Stimulated activated CD8-positive, alpha-beta memory T cell treated with anti-CD3 and anti-CD28 coated beads, Interleukin-15, amount 100 ng/mL, for 1 hour (primary cell): ENCODE measurements around the gene PCYOX1L.

Experiments
- DNase-seq: peaks from one replicate; pipeline ENCODE4 v3.0.0-alpha.2; 2020; ENCODE audit warnings: low read depth

The PCYOX1L gene

GRCh38 chr5:149407323-149408251 is 49.7 kb downstream of the PCYOX1L start:
- no peak for DNase-seq

DNA sequence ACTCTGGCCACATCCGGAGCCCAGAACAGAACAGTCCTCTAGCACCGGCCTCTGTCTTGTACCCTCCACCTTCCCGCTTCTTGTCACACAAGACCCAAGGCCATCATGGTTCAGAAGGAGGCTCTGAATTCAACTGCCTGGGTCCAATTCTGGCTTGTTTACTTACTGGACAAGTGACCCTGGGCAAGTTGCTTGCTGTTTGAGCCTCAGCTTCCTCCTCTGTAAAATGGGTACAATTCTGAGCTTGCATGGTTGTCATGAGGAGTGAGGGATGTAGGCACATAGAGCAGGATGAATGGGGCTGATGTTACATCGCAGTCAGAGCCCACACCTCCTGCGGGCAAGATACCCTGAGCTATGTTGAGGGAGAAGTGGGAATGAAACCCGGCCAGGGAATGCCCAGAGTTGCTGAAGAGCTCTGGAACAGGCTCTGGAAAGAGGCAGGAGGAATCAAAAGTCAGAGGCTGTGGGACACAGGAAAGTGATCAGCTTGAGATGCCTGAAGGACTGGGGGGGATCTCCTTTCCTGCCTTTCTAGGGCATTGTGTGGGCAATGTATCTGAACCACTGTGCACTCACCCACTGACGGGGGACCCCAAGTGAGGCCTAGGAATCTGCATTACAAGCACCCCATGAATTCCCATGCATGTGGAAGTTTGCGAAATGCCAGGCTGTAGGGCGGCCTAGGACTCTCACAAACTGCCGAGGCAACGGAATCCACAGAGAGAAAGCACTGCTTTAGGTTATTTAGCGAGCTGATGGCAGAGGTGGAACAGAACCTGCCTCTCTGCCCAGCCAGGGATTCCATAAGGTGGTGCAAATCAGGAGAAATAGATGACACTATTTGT is 50.6 kb downstream of the PCYOX1L start:
- no peak for DNase-seq

DNA sequence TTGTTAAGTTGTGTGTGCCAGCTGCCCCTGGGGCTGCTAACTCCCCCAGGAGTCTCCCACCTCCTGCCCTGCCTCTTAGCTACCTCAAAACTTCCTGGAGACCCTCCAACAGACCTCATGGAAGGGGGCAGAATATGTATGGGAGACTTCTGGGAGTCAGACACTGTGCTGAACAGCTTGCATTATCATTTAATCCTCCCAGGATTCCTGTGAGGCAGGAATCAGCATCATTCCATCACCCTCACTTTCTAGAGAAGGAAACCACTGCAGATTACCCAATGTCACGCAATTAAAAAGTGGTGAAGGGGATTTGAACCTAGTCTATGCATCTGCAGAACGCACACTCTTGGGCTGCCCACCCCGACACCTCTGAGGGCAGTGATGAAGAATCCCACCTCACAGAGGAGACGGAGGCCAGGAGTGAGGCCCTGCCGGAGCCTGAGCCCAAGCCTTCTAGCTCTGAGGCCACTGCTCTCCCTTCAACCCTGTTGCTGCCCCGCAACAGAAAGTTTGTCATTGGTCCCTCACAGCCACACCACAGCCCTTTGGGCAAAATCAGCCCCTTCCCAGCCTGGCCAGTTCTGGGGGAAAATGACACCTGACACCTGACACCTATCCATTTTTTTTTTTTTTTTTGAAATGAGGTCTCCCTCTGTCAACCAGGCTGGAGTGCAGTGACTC is 51.6 kb downstream of the PCYOX1L start:
- no peak for DNase-seq

DNA sequence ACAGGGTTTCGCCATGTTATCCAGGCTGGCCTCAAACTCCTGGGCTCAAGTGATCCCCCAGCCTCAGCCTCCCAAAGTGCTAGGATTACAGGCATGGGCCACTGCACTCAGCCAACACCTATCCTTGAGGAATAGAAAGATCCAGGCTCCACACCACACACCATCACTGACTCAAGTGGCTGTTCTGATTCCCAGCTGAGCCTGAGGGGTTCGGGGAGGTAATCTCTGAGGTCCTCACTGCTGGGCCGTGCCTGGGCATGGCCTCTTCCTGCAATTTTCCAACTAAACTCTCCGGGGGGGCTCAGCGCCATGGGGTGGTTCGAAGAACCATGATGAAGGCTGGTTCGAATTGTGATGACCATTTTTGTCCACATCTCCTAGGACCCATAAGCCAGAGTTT is 52.2 kb downstream of the PCYOX1L start:
- no peak for DNase-seq

DNA sequence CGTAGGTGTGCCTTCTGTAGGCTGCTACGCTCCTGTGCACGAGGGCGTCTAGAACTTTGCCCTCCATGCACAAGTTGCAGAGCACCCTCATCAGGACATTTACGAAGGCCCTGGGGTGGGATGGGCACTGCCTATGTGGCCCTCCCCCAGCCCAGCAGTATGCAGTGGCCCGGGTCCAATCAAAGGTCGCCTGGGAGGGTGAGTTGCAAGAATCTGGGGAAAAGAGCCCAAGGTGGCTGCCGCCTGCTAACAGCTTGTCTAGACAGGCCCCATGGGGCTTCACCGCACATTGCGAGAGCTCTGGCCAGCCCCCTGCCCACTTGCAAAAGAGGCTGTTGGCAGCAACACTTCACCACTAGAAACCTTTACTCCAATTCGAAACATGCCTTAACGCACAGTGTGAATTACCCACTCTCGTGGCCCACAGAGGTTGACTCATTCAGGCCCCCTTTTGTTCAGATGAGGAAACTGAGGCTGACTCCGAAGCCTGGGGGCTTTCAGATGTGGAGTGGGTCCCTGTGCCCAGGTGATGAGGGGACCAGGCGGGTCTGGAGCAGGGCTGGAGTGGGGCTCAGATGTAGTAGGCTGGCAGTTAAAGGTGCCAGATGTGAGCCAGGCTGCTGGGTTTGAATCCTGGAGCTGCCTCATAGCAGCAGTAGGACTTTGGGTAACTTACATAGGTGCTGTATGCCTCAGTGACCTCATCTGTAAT is 53.0 kb downstream of the PCYOX1L start:
- no peak for DNase-seq

GRCh38 chr5:149411738-149412519 is 54.1 kb downstream of the PCYOX1L start:
- no peak for DNase-seq

GRCh38 chr5:149412783-149413476 is 55.1 kb downstream of the PCYOX1L start:
- DNase-seq, result no peak

DNA sequence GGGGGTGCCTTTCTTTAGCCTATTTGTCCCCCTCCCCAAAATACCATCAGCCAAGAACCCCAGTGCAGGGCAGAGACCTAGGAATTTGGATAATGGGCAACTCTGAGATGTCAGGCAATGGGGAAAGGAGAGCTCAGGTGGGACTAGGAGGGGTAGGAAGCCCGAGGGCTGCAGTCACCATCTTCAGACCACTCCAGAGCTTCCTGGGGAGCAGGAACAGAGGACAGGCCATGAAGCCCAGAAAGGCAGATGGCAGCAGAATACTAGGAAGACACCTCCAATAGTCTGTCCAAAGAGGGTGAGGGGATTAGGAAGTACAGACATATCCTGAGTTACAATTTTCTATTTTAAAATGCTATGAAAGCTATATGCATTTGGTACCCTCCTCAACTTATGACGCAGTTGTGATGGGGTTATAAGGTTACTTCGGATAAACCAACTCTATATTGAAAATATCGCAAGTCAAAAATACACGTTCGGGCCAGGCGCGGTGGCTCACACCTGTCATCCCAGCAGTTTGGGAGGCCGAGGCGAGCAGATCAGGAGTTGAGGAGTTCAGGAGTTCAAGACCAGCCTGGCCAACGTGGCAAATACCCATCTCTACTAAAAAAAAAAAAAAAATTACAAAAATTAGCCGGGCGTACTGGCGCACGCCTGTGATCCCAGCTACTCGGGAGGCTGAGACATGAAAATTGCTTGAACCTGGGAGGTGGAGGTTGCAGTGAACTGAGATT is 55.8 kb downstream of the PCYOX1L start:
- DNase-seq, result no peak

DNA sequence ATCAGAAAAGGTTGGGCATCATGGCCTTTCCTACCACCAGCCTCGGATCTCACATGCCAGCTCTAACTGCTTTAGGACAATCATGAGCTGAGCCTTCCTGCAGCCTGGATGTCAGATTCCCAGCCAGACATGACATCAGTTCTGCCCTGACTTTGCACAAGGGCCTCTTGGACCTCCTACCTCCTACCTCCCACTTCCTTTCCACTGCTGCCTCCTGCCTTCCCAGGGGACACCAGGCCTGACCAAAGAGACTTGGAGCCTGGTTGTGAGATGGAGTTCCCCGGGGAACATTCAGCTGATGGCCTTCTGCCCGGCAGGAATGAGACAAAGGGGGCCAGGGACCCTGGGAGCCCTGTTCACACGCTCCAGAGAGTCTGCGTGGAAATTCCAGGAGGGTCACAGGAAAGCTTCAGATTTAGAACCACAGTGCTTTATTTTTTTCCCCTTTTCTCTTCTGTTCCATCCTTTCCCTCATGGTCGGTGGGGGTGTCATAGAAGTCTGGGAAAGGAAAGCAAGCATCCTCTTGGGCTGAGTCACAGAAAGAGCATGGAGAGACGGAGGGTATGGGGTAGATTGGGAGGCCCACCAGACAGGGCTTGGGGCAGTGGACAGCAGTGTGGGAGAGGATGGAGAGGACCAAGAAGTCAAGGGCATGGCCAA is 56.7 kb downstream of the PCYOX1L start:
- DNase-seq, result no peak

GRCh38 chr5:149415066-149415967 is 57.5 kb downstream of the PCYOX1L start:
- DNase-seq, result no peak

DNA sequence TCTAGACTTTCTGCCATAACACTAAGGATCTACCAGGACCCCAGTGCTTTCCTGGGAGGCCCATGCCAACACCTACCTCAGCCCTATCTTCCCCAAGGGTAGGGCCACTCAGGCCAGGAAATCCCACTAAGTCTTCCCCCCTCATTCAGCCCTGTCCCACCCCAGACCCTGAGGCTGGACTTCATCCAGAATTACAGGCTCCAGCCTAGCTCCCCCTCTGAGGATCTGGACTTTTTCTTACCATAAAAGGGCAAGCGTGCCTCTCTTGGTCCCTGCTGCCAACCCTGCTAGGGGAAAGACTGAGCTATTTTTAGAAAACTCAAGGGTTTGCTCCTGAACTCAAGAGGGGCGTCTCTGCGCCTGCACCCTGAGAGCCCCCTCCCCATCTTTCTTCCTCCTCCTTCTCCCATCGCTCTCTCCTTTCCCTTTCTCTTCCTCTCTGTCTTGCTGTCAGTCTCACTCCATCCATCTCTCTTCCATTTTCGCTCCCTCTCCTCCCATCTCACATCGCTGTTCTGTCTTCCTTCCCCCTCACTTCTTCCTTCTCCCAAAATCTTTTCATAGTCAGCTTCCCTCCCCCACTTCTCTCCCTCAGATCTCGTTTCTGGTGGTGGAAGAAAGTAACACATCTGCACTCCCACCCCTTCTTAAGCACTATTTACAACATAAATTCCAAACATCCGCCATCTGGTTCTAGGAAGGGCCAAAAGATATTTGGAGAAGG is 59.3 kb downstream of the PCYOX1L start:
- no peak for DNase-seq

DNA sequence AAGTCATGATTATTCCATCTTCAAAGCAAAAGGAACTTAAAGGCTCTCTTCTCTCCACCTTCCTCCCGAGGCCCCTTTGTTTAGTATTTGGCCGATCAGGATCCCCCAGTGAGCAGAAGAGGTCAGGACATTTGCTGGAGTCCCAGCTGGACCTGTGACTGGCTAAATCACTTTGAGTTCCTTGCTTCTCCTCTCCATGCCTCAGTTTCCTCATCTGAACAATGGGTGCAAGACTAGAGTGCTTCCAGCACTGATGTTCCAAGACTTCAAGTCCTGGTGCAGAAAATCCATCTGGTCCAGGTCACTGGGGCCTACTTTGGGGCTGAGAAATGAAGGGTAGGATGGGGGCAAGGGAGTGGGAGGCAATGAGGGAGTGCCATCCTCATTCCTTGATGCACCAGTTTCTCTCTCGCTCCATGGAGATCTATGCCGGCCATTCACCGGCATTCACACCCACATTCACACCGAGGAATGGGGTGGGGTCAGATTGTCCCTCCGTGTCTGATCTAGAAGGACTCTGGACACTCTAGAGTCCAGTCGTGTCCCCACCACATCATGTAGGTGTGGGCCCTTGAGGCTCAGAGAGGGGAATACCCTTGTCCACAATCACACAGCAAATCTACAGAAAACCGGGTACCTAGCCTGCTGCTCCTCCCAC is 60.0 kb downstream of the PCYOX1L start:
- DNase-seq, result no peak

DNA sequence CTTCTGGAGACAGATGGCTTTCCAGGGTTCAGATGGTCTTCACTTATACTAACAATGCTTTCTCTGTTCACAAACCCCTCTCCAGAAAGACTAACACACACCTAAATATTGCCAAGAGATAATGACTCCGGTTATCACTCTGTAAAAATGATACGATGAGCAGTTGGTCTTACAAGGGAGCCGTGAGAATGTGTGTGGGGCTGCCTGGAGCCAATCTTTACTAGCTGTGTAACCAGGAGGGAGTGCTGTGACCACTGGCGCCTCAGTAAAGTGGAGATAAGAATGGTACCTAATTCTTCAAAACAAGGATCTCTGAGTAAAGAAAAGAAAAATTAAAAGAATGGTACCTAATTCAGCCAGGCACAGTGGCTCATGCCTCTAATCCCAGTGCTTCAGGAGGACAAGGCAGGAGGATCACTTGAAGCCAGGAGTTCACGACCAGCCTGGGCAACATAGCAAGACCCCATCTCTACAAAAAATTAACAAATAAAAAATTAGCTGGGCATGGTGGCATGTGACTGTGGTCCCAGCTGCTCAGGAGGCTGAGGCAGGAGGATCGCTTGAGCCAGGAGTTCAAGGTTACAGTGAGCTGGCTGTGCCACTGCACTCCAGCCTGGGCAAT is 61.2 kb downstream of the PCYOX1L start:
- DNase-seq, result no peak
